PC-3 (cell line): Measurements from ENCODE around the gene GALR2. TPM values are rescaled to one million over a fixed set of nuclear protein-coding genes. Genes with fewer than 3 reads are reported as not detected.

Experiments
- ATAC-seq: fragments of 200-7000 bp; cut with Tn5 transposase; 2 replicates; pipeline ENCODE4 v1.9.1; 2020; ENCODE audit warnings: mild to moderate bottlenecking, moderate library complexity
- Bru-seq: library from RNA; stranded (reverse); fragments of 400-500 nt; gene quantifications from one replicate; lab custom pipeline; 2021; lab: Mats Ljungman, UMichigan
- BruChase-seq, 2 experiments: library from RNA; stranded (reverse); fragments of 400-500 nt; gene quantifications; one replicate each; lab custom pipeline; 2021; lab: Mats Ljungman, UMichigan
- BruUV-seq: library from RNA; stranded (reverse); fragments of 400-500 nt; replicated peaks from 2 replicates; lab custom pipeline; 2021; lab: Mats Ljungman, UMichigan
- CTCF ChIA-PET: fragments of 300-600 bp; sonication (Branson Sonifier 250); formaldehyde crosslinking; loops from one replicate; lab custom pipeline; 2022; ENCODE audit warnings: antibody characterized with exemption; lab: Charles Lee
- POLR2A ChIA-PET: fragments of 300-600 bp; sonication (Branson Sonifier 250); formaldehyde crosslinking; loops from one replicate; lab custom pipeline; 2022; ENCODE audit warnings: antibody characterized with exemption; ENCODE audit not compliant: unreplicated experiment; lab: Charles Lee
- DNase-seq: peaks from one replicate; pipeline ENCODE4 v3.0.0-alpha.2; 2015
- H2AFZ ChIP-seq: fragments of 300-600 bp; sonication (generic); 2 replicates; pipeline ENCODE4 v1.6.0; 2016; ENCODE audit warnings: antibody characterized with exemption, low read length
- H3F3A ChIP-seq: fragments of 300-600 bp; sonication (generic); one replicate; pipeline ENCODE4 v1.6.0; 2017; ENCODE audit warnings: antibody characterized with exemption, low read length, control low read depth, mild to moderate bottlenecking; ENCODE audit not compliant: unreplicated experiment
- H3K27ac ChIP-seq: fragments of 300-600 bp; sonication (generic); 2 replicates; pipeline ENCODE4 v1.5.1; 2016; ENCODE audit warnings: mild to moderate bottlenecking, low read length
- H3K27me3 ChIP-seq: fragments of 300-600 bp; sonication (generic); 2 replicates; pipeline ENCODE4 v1.6.1; 2016; ENCODE audit warnings: low read length, mixed read lengths
- H3K36me3 ChIP-seq: fragments of 300-600 bp; sonication (generic); 2 replicates; pipeline ENCODE4 v1.6.1; 2016; ENCODE audit warnings: low read depth, mixed run types, low read length, mixed read lengths
- H3K4me1 ChIP-seq: fragments of 300-600 bp; sonication (generic); 2 replicates; pipeline ENCODE4 v1.5.1; 2016; ENCODE audit warnings: low read length; ENCODE audit not compliant: insufficient read depth
- H3K4me2 ChIP-seq: fragments of 300-600 bp; sonication (generic); 2 replicates; pipeline ENCODE4 v1.6.0; 2016; ENCODE audit warnings: low read length
- H3K4me3 ChIP-seq: fragments of 300-600 bp; sonication (generic); 2 replicates; pipeline ENCODE4 v1.5.1; 2016; ENCODE audit warnings: mild to moderate bottlenecking, low read length, mixed read lengths
- H3K79me2 ChIP-seq: fragments of 300-600 bp; sonication (generic); 2 replicates; pipeline ENCODE4 v1.6.1; 2017; ENCODE audit warnings: low read length, mixed read lengths
- H3K9ac ChIP-seq: fragments of 300-600 bp; sonication (generic); 2 replicates; pipeline ENCODE4 v1.6.0; 2016; ENCODE audit warnings: mild to moderate bottlenecking, low read length
- H3K9me2 ChIP-seq: fragments of 300-600 bp; sonication (generic); replicated peaks from 2 replicates; pipeline ENCODE4 v1.6.1; 2016; ENCODE audit warnings: mixed run types, low read length, mixed read lengths
- H3K9me3 ChIP-seq: fragments of 300-600 bp; sonication (generic); 2 replicates; pipeline ENCODE4 v1.6.1; 2016; ENCODE audit warnings: low read length, mixed read lengths
- H4K20me1 ChIP-seq: fragments of 300-600 bp; sonication (generic); 2 replicates; pipeline ENCODE4 v1.6.1; 2016; ENCODE audit warnings: low read length, mixed read lengths
- CTCF ChIP-seq: fragments of 300-600 bp; sonication (generic); conservative IDR thresholded peaks from 2 replicates; pipeline ENCODE4 v1.5.1; 2017; ENCODE audit warnings: antibody characterized with exemption, low read depth, mild to moderate bottlenecking, low read length
- EZH2 ChIP-seq: fragments of 300-600 bp; sonication (generic); IDR thresholded peaks from one replicate; pipeline ENCODE4 v1.6.1; 2017; ENCODE audit warnings: antibody characterized with exemption, mild to moderate bottlenecking, low read length; ENCODE audit not compliant: unreplicated experiment
- EZH2phosphoT487 ChIP-seq: fragments of 300-600 bp; sonication (generic); IDR thresholded peaks from 2 replicates; pipeline ENCODE4 v1.6.1; 2018; ENCODE audit warnings: mild to moderate bottlenecking, antibody characterized with exemption, low read length, borderline replicate concordance
- intact Hi-C: fragments of 100-400 bp; cut with micrococcal nuclease; formaldehyde crosslinking; loops from 2 replicates; pipeline ENCODE4 v1.9.0; 2023
- long read RNA-seq: library from polyadenylated mRNA; unstranded; transcript quantifications from one replicate; pipeline ENCODE4 v2.0.0, GENCODE V29; 2021; ENCODE audit not compliant: unreplicated experiment
- total RNA-seq: library from RNA; depleted of rRNA; stranded (reverse); fragments of >200 nt; gene quantifications from 2 replicates; pipeline ENCODE4 v1.2.3, GENCODE V29; 2014; rRNA removed

The GALR2 gene
- total RNA-seq (0.69 and 2.2 TPM in 2 replicates), Bru-seq, nascent RNA (percentile 14 among the genes with signal in this experiment), BruChase-seq, experiment 1, labeled RNA remaining after a 6-hour chase (percentile 10 among the genes with signal in this experiment), BruChase-seq, experiment 2, labeled RNA remaining after a 2-hour chase (not detected)
- long read RNA-seq, partial matches to known transcripts: 0 of 1 reads
- long read RNA-seq, other reads (novel, unspliced or antisense): 1 of 1 reads

- peak within 1 kb of the TSS; percentile 61 for H3K4me2 ChIP-seq
- H3K9me3 ChIP-seq: no peaks in the 10 kb centered on the region
- H3F3A ChIP-seq: no peaks in the 10 kb centered on the region
- TF ChIP-seq CTCF (no peak), EZH2 (peak; percentile 54), EZH2phosphoT487 (no peak)
- ATAC-seq: no peak
- no peak within 1 kb of the TSS for H3K9ac ChIP-seq
- no peak within 1 kb of the TSS for H2AFZ ChIP-seq
- no peaks in the 10 kb centered on the region for H3K36me3 ChIP-seq
- peak within 1 kb of the TSS; percentile 35 for H3K4me3 ChIP-seq
- POLR2A ChIA-PET: no interaction called here
- peaks cover 34% of the 10 kb centered on the region for H3K79me2 ChIP-seq
- no peaks in the 10 kb centered on the region for H3K9me2 ChIP-seq
- peaks cover 57% of the 10 kb centered on the region for H3K27me3 ChIP-seq
- peaks cover 22% of the 10 kb centered on the region for H3K4me1 ChIP-seq
- CTCF ChIA-PET: no interaction called here
- no TSS peak for BruUV-seq
- H4K20me1 ChIP-seq: peaks cover 11% of the 10 kb centered on the region
- H3K27ac ChIP-seq: no peak within 1 kb of the TSS
- intact Hi-C loops: loop anchor here (5.0 kb wide), 1 partner anchor 47 kb away; the partner anchor contains the start of gene EVPL
- no peak for DNase-seq
Measured at GRCh38 chr17:76074390-76075363, at the start of gene GALR2. Gene GALR2 (plus strand): TSS chr17:76074781. CDS start chr17:76074884, 103 bp downstream.

- H3K9me2 ChIP-seq: no peaks in the 10 kb centered on the region
- ATAC-seq (no peak), DNase-seq (no peak)
- H4K20me1 ChIP-seq: 0 out of 2 replicates have a peak, but pooled peaks cover 3% of the 10 kb centered on the region
- no TSS peak for BruUV-seq
- H3K9ac ChIP-seq: no peak overlapping the region
- no peaks in the 10 kb centered on the region for H3K9me3 ChIP-seq
- no peak overlapping the region for H3K27ac ChIP-seq
- TF ChIP-seq EZH2phosphoT487: no peak
- TF ChIP-seq EZH2: no peak
- no peak for TF ChIP-seq CTCF
- H3K4me1 ChIP-seq: peaks cover 21% of the 10 kb centered on the region
- no peak overlapping the region for H2AFZ ChIP-seq
- H3K4me2 ChIP-seq: peak overlapping the region; percentile 88
- intact Hi-C loops: loop anchor here (5.0 kb wide), 1 partner anchor 47 kb away; the partner anchor contains the start of genes GALR2 and SRP68
- H3F3A ChIP-seq: no peaks in the 10 kb centered on the region
- peak overlapping the region; percentile 91; the same call in 1 of the 2 replicates for H3K4me3 ChIP-seq
- ChIA-PET POLR2A (no interaction called here), CTCF (no interaction called here)
- peaks cover 7% of the 10 kb centered on the region; the same call in 1 of the 2 replicates for H3K36me3 ChIP-seq
- no peaks in the 10 kb centered on the region for H3K27me3 ChIP-seq
- H3K79me2 ChIP-seq: peaks cover 32% of the 10 kb centered on the region
Measured at GRCh38 chr17:76025294-76025693, 49.3 kb upstream of the GALR2 start.
